ENCODE measurements around the gene LCNL1. TPM values are rescaled to one million over a fixed set of nuclear protein-coding genes. Genes with fewer than 3 reads are reported as not detected.

Gene LCNL1
- total and polyA plus RNA-seq, 4 donors = 0.15 to 2.7 (median 1.4) TPM

GRCh38 chr9:136962701-136963248, 20.0 kb upstream of the LCNL1 start:
- 90 to 95% methylated on average over 11 of the region's 11 CpGs for WGBS, 2 donors
- Histone ChIP-seq H3K4me1 (ENCODE audit: control insufficient read depth in 5 of 5, insufficient read depth in 5 of 5, low read length in 5 of 5) (peaks cover 0 to 8% (median 3%) of the 10 kb centered on the region in 5 donors), H3K9me3 (ENCODE audit: control insufficient read depth in 4 of 4, insufficient read depth in 3 of 4, low read length in 3 of 4) (no peaks in the 10 kb centered on the region), H3K27me3 (ENCODE audit: control insufficient read depth in 3 of 3, insufficient read depth in 3 of 3, low read length in 2 of 3) (no peaks in the 10 kb centered on the region), H3K9ac (ENCODE audit: insufficient read depth in 1 of 2, low read length in 2 of 2) (no peak overlapping the region), H3K4me3 (no peak overlapping the region), H3K27ac (ENCODE audit: low read depth in 1 of 2, low read length in 1 of 2) (no peak overlapping the region), H3K36me3 (ENCODE audit: control insufficient read depth in 4 of 4, insufficient read depth in 4 of 4, low read length in 4 of 4) (no peaks in the 10 kb centered on the region)
- ATAC-seq (ENCODE audit: insufficient read depth, low FRiP score) (no peak), DNase-seq (no peak)
- no peak for TF ChIP-seq CTCF (IDR thresholded peaks at IDR 0.05; ENCODE audit: control extremely low read depth, extremely low read depth)

GRCh38 chr9:136963341-136963740, 19.5 kb upstream of the LCNL1 start:
- H3K4me3 ChIP-seq = no peak overlapping the region
- TF ChIP-seq CTCF (IDR thresholded peaks at IDR 0.05; ENCODE audit: control extremely low read depth, extremely low read depth) = no peak
- DNase-seq (no peak), ATAC-seq (ENCODE audit: insufficient read depth, low FRiP score) (no peak)
- no peaks in the 10 kb centered on the region for H3K36me3 ChIP-seq (ENCODE audit: control insufficient read depth in 4 of 4, insufficient read depth in 4 of 4, low read length in 4 of 4)
- peaks cover 0 to 8% (median 3%) of the 10 kb centered on the region in 5 donors for H3K4me1 ChIP-seq (ENCODE audit: control insufficient read depth in 5 of 5, insufficient read depth in 5 of 5, low read length in 5 of 5)
- H3K9ac ChIP-seq (ENCODE audit: insufficient read depth in 1 of 2, low read length in 2 of 2) = no peak overlapping the region
- H3K27ac ChIP-seq (ENCODE audit: low read depth in 1 of 2, low read length in 1 of 2) = no peak overlapping the region
- H3K27me3 ChIP-seq (ENCODE audit: control insufficient read depth in 3 of 3, insufficient read depth in 3 of 3, low read length in 2 of 3) = no peaks in the 10 kb centered on the region
- 94 to 96% methylated on average over 15 of the region's 15 CpGs for WGBS, 2 donors
- no peaks in the 10 kb centered on the region for H3K9me3 ChIP-seq (ENCODE audit: control insufficient read depth in 4 of 4, insufficient read depth in 3 of 4, low read length in 3 of 4)

- ATAC-seq (ENCODE audit: insufficient read depth, low FRiP score) = no peak
- no peaks in the 10 kb centered on the region for H3K9me3 ChIP-seq (ENCODE audit: control insufficient read depth in 4 of 4, insufficient read depth in 3 of 4, low read length in 3 of 4)
- DNase-seq = no peak
- H3K4me1 ChIP-seq (ENCODE audit: control insufficient read depth in 5 of 5, insufficient read depth in 5 of 5, low read length in 5 of 5) = peaks cover 0 to 8% (median 4%) of the 10 kb centered on the region in 5 donors
- no peaks in the 10 kb centered on the region for H3K36me3 ChIP-seq (ENCODE audit: control insufficient read depth in 4 of 4, insufficient read depth in 4 of 4, low read length in 4 of 4)
- no peaks in the 10 kb centered on the region for H3K27me3 ChIP-seq (ENCODE audit: control insufficient read depth in 3 of 3, insufficient read depth in 3 of 3, low read length in 2 of 3)
- TF ChIP-seq CTCF (IDR thresholded peaks at IDR 0.05; ENCODE audit: control extremely low read depth, extremely low read depth) = no peak
- H3K4me3 ChIP-seq = no peak overlapping the region
- no peak overlapping the region for H3K27ac ChIP-seq (ENCODE audit: low read depth in 1 of 2, low read length in 1 of 2)
- no peak overlapping the region for H3K9ac ChIP-seq (ENCODE audit: insufficient read depth in 1 of 2, low read length in 2 of 2)
- WGBS, 2 donors = 89 to 95% methylated on average over 11 to 12 of the region's 12 CpGs
These were observed 19.0 kb upstream of the LCNL1 start for GRCh38 chr9:136963751-136964150.

GRCh38 chr9:136964171-136964689, 18.6 kb upstream of the LCNL1 start:
- Histone ChIP-seq H3K9me3 (ENCODE audit: control insufficient read depth in 4 of 4, insufficient read depth in 3 of 4, low read length in 3 of 4) (no peaks in the 10 kb centered on the region), H3K36me3 (ENCODE audit: control insufficient read depth in 4 of 4, insufficient read depth in 4 of 4, low read length in 4 of 4) (no peaks in the 10 kb centered on the region), H3K4me1 (ENCODE audit: control insufficient read depth in 5 of 5, insufficient read depth in 5 of 5, low read length in 5 of 5) (peaks cover 0 to 8% (median 5%) of the 10 kb centered on the region in 5 donors), H3K27ac (ENCODE audit: low read depth in 1 of 2, low read length in 1 of 2) (no peak overlapping the region), H3K9ac (ENCODE audit: insufficient read depth in 1 of 2, low read length in 2 of 2) (no peak overlapping the region), H3K4me3 (no peak overlapping the region), H3K27me3 (ENCODE audit: control insufficient read depth in 3 of 3, insufficient read depth in 3 of 3, low read length in 2 of 3) (no peaks in the 10 kb centered on the region)
- 67 to 79% methylated on average over 20 to 22 of the region's 22 CpGs for WGBS, 2 donors
- TF ChIP-seq CTCF (IDR thresholded peaks at IDR 0.05; ENCODE audit: control extremely low read depth, extremely low read depth) = no peak
- ATAC-seq (ENCODE audit: insufficient read depth, low FRiP score) (no peak), DNase-seq (no peak)
